Liver (tissue), 9 donors: Measurements from ENCODE around the gene SETD1A. TPM values are rescaled to one million over a fixed set of nuclear protein-coding genes. Genes with fewer than 3 reads are reported as not detected.

Experiments used
- DNase-seq: peaks from one replicate; pipeline ENCODE4 v3.0.0-alpha.2; 2017; ENCODE audit warnings: low spot score
- H3K27ac ChIP-seq, 2 donors: one replicate each; pipeline ENCODE4 v1.7.0; 2013; ENCODE audit warnings: inconsistent platforms in 2 of 2, low read length in 2 of 2, control low read depth in 1 of 2, low read depth in 1 of 2, mild to moderate bottlenecking in 1 of 2
- H3K27me3 ChIP-seq, 4 donors: one replicate each; pipeline versions ENCODE4 v1.6.1 to v1.7.0; 2013; ENCODE audit warnings: low read length in 3 of 4, inconsistent platforms in 1 of 4, mild to moderate bottlenecking in 1 of 4, moderate library complexity in 1 of 4; ENCODE audit not compliant: control insufficient read depth in 4 of 4, insufficient read depth in 4 of 4
- H3K36me3 ChIP-seq, 4 donors: one replicate each; pipeline versions ENCODE4 v1.6.1 to v1.7.0; 2013; ENCODE audit warnings: low read length in 3 of 4, mild to moderate bottlenecking in 3 of 4, low read depth in 1 of 4, moderate library complexity in 1 of 4; ENCODE audit not compliant: control insufficient read depth in 4 of 4, insufficient read depth in 3 of 4
- H3K4me1 ChIP-seq, 4 donors: one replicate each; pipeline versions ENCODE4 v1.6.1 to v1.7.0; 2013; ENCODE audit warnings: low read length in 3 of 4, mild to moderate bottlenecking in 3 of 4, moderate library complexity in 1 of 4; ENCODE audit not compliant: control insufficient read depth in 4 of 4, insufficient read depth in 4 of 4
- H3K4me3 ChIP-seq, 3 donors: one replicate each; pipeline versions ENCODE4 v1.6.1 to v1.7.0; 2013; ENCODE audit warnings: low read length in 3 of 3, control low read depth in 1 of 3, low read depth in 1 of 3, mild to moderate bottlenecking in 1 of 3
- H3K9ac ChIP-seq, 2 donors: one replicate each; pipeline ENCODE4 v1.7.0; 2013; ENCODE audit warnings: low read length in 2 of 2, mild to moderate bottlenecking in 2 of 2, moderate library complexity in 2 of 2, control low read depth in 1 of 2, low read depth in 1 of 2
- H3K9me3 ChIP-seq, 4 donors: one replicate each; pipeline versions ENCODE4 v1.6.1 to v1.7.0; 2013; ENCODE audit warnings: low read length in 3 of 4; ENCODE audit not compliant: control insufficient read depth in 4 of 4
- ATF3 ChIP-seq: IDR thresholded peaks from 2 replicates; pipeline ENCODE4 v1.6.1; 2016; ENCODE audit warnings: antibody characterized with exemption
- CTCF ChIP-seq: fragments of 150-350 bp; IDR thresholded peaks from 2 replicates; pipeline ENCODE4 v1.5.1; 2017; ENCODE audit warnings: improper control_type of control experiment, low read depth, low read length; ENCODE audit not compliant: missing input control
- EGR1 ChIP-seq, 2 donors: IDR thresholded peaks; 2 replicates each; pipeline ENCODE4 v1.6.1; 2016 to 2018; ENCODE audit warnings: antibody characterized with exemption in 2 of 2, low read depth in 2 of 2
- FOXA1 ChIP-seq: IDR thresholded peaks from 2 replicates; pipeline ENCODE4 v1.6.1; 2016; ENCODE audit warnings: antibody characterized with exemption
- FOXA2 ChIP-seq: IDR thresholded peaks from 2 replicates; pipeline ENCODE4 v1.6.1; 2016; ENCODE audit warnings: antibody characterized with exemption
- GABPA ChIP-seq, 2 donors: IDR thresholded peaks in 1 of 2; conservative IDR thresholded peaks in 1 of 2; 2 replicates each; pipeline ENCODE4 v1.6.1; 2016; ENCODE audit warnings: antibody characterized with exemption in 2 of 2, mild to moderate bottlenecking in 1 of 2, moderate library complexity in 1 of 2
- HNF4A ChIP-seq, 2 donors: conservative IDR thresholded peaks; 2 replicates each; pipeline ENCODE4 v1.6.1; 2016; ENCODE audit warnings: antibody characterized with exemption in 2 of 2, mild to moderate bottlenecking in 2 of 2
- HNF4G ChIP-seq: IDR thresholded peaks from 2 replicates; pipeline ENCODE4 v1.6.1; 2016; ENCODE audit warnings: antibody characterized with exemption
- JUND ChIP-seq, 2 donors: IDR thresholded peaks; 2 replicates each; pipeline ENCODE4 v1.6.1; 2016; ENCODE audit warnings: antibody characterized with exemption in 2 of 2
- MAX ChIP-seq: IDR thresholded peaks from 2 replicates; pipeline ENCODE4 v1.6.1; 2016; ENCODE audit warnings: antibody characterized with exemption
- NR2F2 ChIP-seq: IDR thresholded peaks from 2 replicates; pipeline ENCODE4 v1.6.1; 2016; ENCODE audit warnings: antibody characterized with exemption
- RAD21 ChIP-seq, 2 donors: IDR thresholded peaks; 2 replicates each; pipeline ENCODE4 v1.6.1; 2016; ENCODE audit warnings: antibody characterized with exemption in 2 of 2, mild to moderate bottlenecking in 2 of 2
- REST ChIP-seq: IDR thresholded peaks from 2 replicates; pipeline ENCODE4 v1.6.1; 2016; ENCODE audit warnings: antibody characterized with exemption, mild to moderate bottlenecking
- RXRA ChIP-seq, 2 donors: IDR thresholded peaks; 2 replicates each; pipeline ENCODE4 v1.6.1; 2017 to 2018; ENCODE audit warnings: antibody characterized with exemption in 2 of 2, mild to moderate bottlenecking in 1 of 2
- SP1 ChIP-seq: IDR thresholded peaks from 2 replicates; pipeline ENCODE4 v1.6.1; 2018; ENCODE audit warnings: antibody characterized with exemption, mild to moderate bottlenecking
- TAF1 ChIP-seq: conservative IDR thresholded peaks from 2 replicates; pipeline ENCODE4 v1.6.1; 2016; ENCODE audit warnings: antibody characterized with exemption, mild to moderate bottlenecking
- YY1 ChIP-seq: IDR thresholded peaks from 2 replicates; pipeline ENCODE4 v1.6.1; 2016; ENCODE audit warnings: antibody characterized with exemption, mild to moderate bottlenecking
- ZBTB33 ChIP-seq: IDR thresholded peaks from 2 replicates; pipeline ENCODE4 v1.6.1; 2016; ENCODE audit warnings: antibody characterized with exemption
- WGBS: extraction: QIAGEN DNeasy Blood & Tissue Kit; methylation state at CpG from one replicate; pipeline ENCODE4 v1.1.7; 2013; 5-methylcytosine and 5-hydroxymethylcytosine counted together
- polyA plus RNA-seq, 2 donors: library from polyadenylated mRNA; stranded (reverse) in 1 of 2; unstranded in 1 of 2; fragments of 200-250 nt in 1 of 2; fragments of >200 nt in 1 of 2; fragmentation: Nextera tagmentation in 1 of 2; extraction: Ambion mirVana in 1 of 2; gene quantifications; one replicate each; pipeline versions ENCODE4 v1.2.1 to v1.2.3, GENCODE V29; 2013 to 2015
- total RNA-seq, 2 donors: library from RNA; depleted of rRNA; stranded (reverse); fragments of >200 nt; gene quantifications; one replicate each; pipeline ENCODE4 v1.2.3, GENCODE V29; 2014
- donor health status: healthy.
- donor health status: healthy.
- donor health status: healthy.
- donor health status: healthy.
- donor health status: healthy.

Gene SETD1A
- total and polyA plus RNA-seq, 4 donors = 2.7 to 4.9 (median 3.7) TPM

GRCh38 chr16:30964574-30965226 lies 7.1 kb downstream of the SETD1A start:
- Histone ChIP-seq H3K36me3 (peaks cover 20 to 75% (median 60%) of the 10 kb centered on the region in 4 donors), H3K9ac (no peak overlapping the region), H3K9me3 (no peaks in the 10 kb centered on the region), H3K27ac (no peak overlapping the region), H3K4me1 (no peaks in the 10 kb centered on the region), H3K27me3 (no peaks in the 10 kb centered on the region), H3K4me3 (no peak overlapping the region)
- WGBS = 91% methylated on average over 33 of the region's 33 CpGs
- DNase-seq = no peak
- no peak for TF ChIP-seq YY1

GRCh38 chr16:30965436-30965835 lies 7.9 kb downstream of the SETD1A start:
- WGBS = 95% methylated on average over 15 of the region's 15 CpGs
- TF ChIP-seq MAX (no peak), ZBTB33 (no peak), SP1 (no peak), RAD21 (IDR thresholded peaks at IDR 0.05) (no peak), FOXA2 (no peak), YY1 (no peak), FOXA1 (no peak), NR2F2 (no peak), RXRA (IDR thresholded peaks at IDR 0.05) (no peak), REST (no peak), JUND (IDR thresholded peaks at IDR 0.05) (no peak), EGR1 (IDR thresholded peaks at IDR 0.05; ENCODE audit: low read depth in 2 of 2) (no peak), HNF4A (conservative IDR thresholded peaks at IDR 0.05) (no peak), TAF1 (no peak), HNF4G (no peak), GABPA (IDR thresholded peaks at IDR 0.05 in 1 of 2, conservative IDR thresholded peaks at IDR 0.05 in 1 of 2) (no peak), CTCF (no peak), ATF3 (no peak)
- H3K4me3 ChIP-seq = no peak overlapping the region

More at GRCh38 chr16:30965436-30965835, 7.9 kb downstream of the SETD1A start:
- H3K27me3 ChIP-seq = no peaks in the 10 kb centered on the region
- H3K9me3 ChIP-seq = no peaks in the 10 kb centered on the region
- no peak overlapping the region for H3K9ac ChIP-seq
- no peak overlapping the region for H3K27ac ChIP-seq
- no peaks in the 10 kb centered on the region for H3K4me1 ChIP-seq
- no peak for DNase-seq
- H3K36me3 ChIP-seq = peaks cover 22 to 71% (median 55%) of the 10 kb centered on the region in 4 donors
